ENCODE results near the gene ADAMTS12. TPM values are rescaled to one million over a fixed set of nuclear protein-coding genes. Genes with fewer than 3 reads are reported as not detected.

ADAMTS12 gene
- total and polyA plus RNA-seq, 2 experiments from 2014 or later: 9.1 to 17.1 TPM

- Mint-ChIP-seq H3K4me1 (peaks cover 20% of the 10 kb centered on the region), H3K27me3 (ENCODE audit: insufficient read depth, low read depth, poor library complexity) (no peaks in the 10 kb centered on the region), H3K4me3 (no peak overlapping the region), H3K27ac (no peak overlapping the region), H3K36me3 (ENCODE audit: low read depth) (no peaks in the 10 kb centered on the region), H3K9me3 (no peaks in the 10 kb centered on the region)
- no peak overlapping the region for H2AFZ ChIP-seq
- DNase-seq (ENCODE audit: low spot score) (no peak), ATAC-seq (no peak)
- no peaks in the 10 kb centered on the region for H3K36me3 ChIP-seq (ENCODE audit: insufficient read depth)
- no peaks in the 10 kb centered on the region for H4K20me1 ChIP-seq (replicated peaks; ENCODE audit: insufficient read depth)
- H3K9me2 ChIP-seq (ENCODE audit: insufficient read depth): 0 out of 2 replicates have a peak, but pooled peaks cover 7% of the 10 kb centered on the region
- H3K4me3 ChIP-seq: no peak overlapping the region
- no peaks in the 10 kb centered on the region for H3F3A ChIP-seq (replicated peaks; ENCODE audit: low read depth)
- H3K27me3 ChIP-seq (ENCODE audit: insufficient read depth): no peaks in the 10 kb centered on the region
- H3K4me1 ChIP-seq (ENCODE audit: insufficient read depth): peaks cover 15% of the 10 kb centered on the region
- TF ChIP-seq ZNF331 (CRISPR knock-in tag; IDR thresholded peaks at IDR 0.05; ENCODE audit: low read depth) (no peak), REST (IDR thresholded peaks at IDR 0.05; ENCODE audit: unreplicated experiment) (no peak), CTCF (conservative IDR thresholded peaks at IDR 0.05; ENCODE audit: low read depth in 2 of 2) (no peak), ETS1 (IDR thresholded peaks at IDR 0.05) (no peak), EZH2phosphoT487 (IDR thresholded peaks at IDR 0.05; ENCODE audit: unreplicated experiment) (no peak), ZNF114 (CRISPR knock-in tag; IDR thresholded peaks at IDR 0.05) (no peak), EZH2 (IDR thresholded peaks at IDR 0.05; ENCODE audit: low read depth, unreplicated experiment) (no peak), JUNB (IDR thresholded peaks at IDR 0.05; ENCODE audit: unreplicated experiment) (no peak), ZNF462 (CRISPR knock-in tag; IDR thresholded peaks at IDR 0.05) (no peak), POLR2AphosphoS5 (IDR thresholded peaks at IDR 0.05; ENCODE audit: low read depth) (no peak)
- no peak overlapping the region for H3K27ac ChIP-seq (ENCODE audit: low read depth)
- H3K79me2 ChIP-seq (replicated peaks; ENCODE audit: insufficient read depth): peaks cover 4% of the 10 kb centered on the region; the same call in 1 of the 2 replicates
- H3K4me2 ChIP-seq: no peak overlapping the region
These were observed 64.6 kb downstream of the ADAMTS12 start for GRCh38 chr5:33827018-33827707.

Measured in GM23338 (cell line).